GM11168 (cell line): ENCODE data around the gene HNF1A.
"Not testable (repeated sequence)": the region's sequence is repeated elsewhere in the genome, so short reads cannot be mapped to it uniquely, and the experiment has no call there.

Experiments
- in situ Hi-C: fragments of 300-500 bp; cut with MboI; formaldehyde crosslinking; loops from one replicate; pipeline ENCODE4 v1.12.0; 2022; ENCODE audit warnings: low sequenced_read_pairs; ENCODE audit not compliant: unreplicated experiment

HNF1A gene, protein sequence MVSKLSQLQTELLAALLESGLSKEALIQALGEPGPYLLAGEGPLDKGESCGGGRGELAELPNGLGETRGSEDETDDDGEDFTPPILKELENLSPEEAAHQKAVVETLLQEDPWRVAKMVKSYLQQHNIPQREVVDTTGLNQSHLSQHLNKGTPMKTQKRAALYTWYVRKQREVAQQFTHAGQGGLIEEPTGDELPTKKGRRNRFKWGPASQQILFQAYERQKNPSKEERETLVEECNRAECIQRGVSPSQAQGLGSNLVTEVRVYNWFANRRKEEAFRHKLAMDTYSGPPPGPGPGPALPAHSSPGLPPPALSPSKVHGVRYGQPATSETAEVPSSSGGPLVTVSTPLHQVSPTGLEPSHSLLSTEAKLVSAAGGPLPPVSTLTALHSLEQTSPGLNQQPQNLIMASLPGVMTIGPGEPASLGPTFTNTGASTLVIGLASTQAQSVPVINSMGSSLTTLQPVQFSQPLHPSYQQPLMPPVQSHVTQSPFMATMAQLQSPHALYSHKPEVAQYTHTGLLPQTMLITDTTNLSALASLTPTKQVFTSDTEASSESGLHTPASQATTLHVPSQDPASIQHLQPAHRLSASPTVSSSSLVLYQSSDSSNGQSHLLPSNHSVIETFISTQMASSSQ

DNA sequence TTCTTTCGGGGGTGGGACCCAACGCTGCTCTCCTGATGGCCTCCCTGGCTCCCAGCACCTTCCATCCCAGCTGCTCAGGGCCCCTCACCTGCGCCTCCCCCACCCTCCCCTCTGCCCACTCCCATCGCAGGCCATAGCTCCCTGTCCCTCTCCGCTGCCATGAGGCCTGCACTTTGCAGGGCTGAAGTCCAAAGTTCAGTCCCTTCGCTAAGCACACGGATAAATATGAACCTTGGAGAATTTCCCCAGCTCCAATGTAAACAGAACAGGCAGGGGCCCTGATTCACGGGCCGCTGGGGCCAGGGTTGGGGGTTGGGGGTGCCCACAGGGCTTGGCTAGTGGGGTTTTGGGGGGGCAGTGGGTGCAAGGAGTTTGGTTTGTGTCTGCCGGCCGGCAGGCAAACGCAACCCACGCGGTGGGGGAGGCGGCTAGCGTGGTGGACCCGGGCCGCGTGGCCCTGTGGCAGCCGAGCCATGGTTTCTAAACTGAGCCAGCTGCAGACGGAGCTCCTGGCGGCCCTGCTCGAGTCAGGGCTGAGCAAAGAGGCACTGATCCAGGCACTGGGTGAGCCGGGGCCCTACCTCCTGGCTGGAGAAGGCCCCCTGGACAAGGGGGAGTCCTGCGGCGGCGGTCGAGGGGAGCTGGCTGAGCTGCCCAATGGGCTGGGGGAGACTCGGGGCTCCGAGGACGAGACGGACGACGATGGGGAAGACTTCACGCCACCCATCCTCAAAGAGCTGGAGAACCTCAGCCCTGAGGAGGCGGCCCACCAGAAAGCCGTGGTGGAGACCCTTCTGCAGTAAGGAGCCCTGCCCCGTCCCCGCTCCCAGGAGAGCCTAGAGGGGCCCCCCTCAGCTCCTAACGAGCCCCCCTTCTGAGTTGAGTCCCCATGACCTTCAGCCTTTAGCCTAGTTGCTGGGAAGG lies at the start of gene HNF1A:
Gene HNF1A (plus strand): TSS at position 248 of the 924 bp plus-strand sequence. CDS start 226 bp downstream, at position 474.
- in situ Hi-C loops = no loop called here

DNA sequence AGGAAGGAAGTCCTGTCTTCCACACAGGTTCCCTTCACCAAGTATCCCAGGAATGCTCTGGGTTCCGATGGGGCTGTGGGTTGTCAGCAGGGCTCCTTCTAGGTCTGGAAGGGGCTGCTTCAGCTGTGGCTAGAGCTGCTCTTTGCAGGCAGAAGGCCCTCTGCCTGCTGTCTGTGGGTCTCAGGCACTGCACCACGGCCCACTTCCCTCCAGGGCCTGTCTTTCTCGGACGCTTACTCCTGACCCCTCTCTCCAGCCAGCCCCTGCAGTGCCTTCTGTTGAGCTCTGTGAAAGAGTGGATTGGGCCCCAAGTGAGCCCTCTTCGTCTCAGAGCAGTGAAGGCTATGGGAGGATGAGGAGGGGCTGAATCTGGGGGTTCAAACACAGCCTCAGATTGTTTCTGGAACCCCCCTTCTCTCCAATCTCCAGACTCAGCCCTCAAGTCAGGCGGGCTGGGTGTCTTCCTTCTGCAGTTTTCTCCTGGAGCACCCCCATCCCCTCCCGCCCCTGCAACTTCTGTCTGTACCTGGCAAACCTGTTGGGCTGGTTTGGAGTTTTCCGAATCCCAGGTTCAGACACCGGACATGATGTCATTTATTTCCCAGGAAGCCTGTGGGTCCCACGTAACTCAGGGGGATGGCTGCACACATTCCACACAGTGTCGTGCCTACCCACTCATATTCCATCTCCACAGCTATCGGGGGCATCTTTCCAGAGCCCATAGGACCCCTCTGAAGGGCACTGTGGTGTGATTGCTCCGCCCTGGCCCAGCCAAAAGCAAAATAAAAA lies 49.3 kb upstream of the HNF1A start:
- in situ Hi-C loops = no loop called here

DNA sequence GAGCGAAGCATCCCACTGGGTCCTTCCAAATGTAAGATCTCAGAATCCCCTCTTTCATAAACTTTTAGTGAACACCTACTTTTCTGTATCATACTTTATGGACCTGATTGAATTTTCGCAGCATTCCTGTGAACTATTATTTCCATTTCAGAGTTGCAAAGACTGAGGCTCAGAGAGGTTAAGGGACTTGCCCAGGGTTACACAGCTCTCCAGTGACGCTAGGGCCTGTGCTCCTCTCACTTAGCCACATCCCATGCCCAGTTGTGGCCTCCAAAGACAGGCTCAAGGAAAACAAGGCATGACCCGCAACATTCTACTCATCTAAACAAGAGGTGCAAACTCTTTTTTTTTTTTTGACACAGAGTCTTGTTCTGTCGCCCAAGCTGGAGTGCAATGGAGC lies 48.3 kb upstream of the HNF1A start:
- in situ Hi-C loops = no loop called here

DNA sequence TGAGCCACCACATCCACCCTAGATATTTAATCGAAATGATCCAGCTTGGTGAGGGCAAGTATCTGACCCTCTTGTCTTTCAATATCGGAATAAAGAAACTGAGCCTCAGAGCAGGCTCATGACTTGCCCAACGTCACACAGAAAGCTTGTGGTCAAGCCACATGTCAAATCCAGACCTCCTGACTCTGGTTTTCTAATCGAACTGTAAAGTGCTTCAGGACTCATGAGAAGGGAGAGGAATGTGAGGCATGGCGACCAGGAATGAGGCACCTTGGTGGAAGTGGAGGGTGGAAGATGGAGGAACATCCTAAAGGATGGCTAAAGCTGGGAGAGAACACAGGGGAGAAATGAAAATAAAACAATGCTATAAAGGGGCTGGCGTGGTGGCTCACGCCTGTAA lies 46.3 kb upstream of the HNF1A start:
- in situ Hi-C loops = no loop called here

DNA sequence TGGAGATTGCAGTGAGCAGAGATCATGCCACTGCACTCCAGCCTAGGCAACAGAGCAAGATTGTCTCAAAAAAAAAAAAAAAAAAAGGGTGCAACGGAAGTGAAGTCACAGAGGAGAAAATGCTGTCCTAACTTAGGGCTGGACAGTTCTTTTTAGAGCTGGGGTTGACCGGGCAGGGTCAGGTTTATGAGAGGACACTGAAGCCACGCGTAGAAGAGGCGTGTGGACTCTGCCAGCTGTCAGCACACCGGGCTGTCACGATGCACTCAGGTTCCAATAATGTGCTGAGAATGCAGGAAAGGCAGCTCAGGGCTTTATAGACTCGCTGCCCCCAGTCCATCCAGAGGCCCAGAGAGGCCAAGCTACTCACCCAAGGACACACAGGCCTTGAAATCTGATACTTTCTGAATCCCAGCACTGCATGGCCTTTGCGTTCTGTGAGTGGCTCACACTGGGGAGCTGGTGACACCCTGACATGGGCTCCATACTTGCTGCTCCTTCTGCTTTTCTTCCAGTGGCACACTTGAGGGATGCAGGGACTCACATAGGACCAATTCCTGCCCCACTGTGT lies 45.3 kb upstream of the HNF1A start:
- in situ Hi-C loops = no loop called here

DNA sequence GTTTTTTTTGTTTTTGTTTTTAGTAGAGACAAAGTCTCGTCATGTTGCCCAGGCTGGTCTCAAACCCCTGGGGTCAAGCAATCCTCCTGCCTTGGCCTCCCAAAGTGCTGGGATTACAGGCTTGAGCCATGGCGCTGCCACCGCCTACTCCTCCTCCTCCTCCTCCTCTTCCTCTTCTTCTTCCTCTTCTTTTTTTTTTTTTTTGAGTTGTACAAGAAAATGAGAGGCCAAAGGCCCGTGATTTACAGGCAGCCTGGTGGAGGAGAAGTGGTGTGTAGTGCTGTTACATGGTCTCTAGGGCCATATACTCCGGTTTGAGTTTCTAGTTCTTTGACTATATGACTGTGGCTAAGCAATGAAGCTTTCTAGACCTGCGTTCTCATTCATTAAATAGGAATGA lies 44.6 kb upstream of the HNF1A start:
- in situ Hi-C loops = no loop called here

DNA sequence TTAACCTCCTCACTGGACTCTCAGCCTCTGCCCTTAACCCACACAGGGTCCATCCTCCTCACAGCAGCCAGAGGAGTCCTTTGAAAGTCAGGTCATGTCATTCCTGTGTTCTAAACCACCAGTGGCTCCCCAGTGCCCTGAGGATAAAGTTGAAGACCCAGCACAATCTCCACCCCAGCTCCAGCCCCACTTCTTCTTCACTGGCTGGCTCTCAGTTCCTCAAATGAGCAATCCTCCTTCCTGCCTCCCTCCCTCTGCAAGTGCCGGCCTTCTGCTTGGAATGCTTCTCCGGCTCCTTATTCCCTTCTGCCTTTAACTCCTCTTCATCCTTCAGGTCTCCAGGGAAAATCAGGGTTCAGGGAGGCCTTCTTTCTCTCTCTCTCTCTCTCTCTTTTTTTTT lies 42.1 kb upstream of the HNF1A start:
- in situ Hi-C loops = no loop called here

DNA sequence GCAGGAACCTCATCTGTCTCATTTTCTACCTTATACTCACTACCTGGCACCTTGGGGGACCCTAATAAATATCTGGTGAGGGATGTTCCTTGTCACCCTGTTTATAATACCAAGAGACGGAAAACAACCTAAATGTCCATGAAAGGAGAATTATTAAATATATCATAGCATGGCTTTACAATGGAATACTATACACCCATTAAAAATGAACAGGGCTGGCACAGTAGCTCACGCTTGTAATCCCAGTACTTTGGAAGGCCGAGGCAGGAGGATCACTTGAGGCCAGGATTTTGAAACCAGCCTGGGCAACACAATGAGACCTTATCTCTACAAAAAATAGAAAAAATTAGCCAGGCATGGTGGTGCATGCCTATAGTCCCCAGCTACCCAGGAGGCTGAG lies 39.8 kb upstream of the HNF1A start:
- in situ Hi-C loops = no loop called here

DNA sequence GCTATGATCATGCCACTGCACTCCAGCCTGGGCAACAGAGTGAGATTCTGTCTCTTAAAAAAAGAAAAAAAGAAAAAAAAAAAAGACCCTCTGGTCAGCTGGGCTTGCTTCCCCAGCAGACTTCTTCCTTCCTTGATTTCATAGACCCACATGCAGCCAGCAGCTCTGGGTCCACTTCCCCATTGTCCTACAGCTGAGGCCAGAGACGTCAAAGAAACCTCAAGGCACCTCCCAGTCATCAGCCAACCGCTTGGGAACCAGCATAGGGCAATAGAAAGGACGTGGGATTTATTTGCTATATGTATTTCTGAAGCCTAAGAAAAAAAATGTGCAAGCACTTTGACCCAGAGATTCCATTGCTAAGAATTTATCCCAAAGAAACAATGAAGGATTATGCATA lies 38.8 kb upstream of the HNF1A start:
- in situ Hi-C loops = no loop called here

DNA sequence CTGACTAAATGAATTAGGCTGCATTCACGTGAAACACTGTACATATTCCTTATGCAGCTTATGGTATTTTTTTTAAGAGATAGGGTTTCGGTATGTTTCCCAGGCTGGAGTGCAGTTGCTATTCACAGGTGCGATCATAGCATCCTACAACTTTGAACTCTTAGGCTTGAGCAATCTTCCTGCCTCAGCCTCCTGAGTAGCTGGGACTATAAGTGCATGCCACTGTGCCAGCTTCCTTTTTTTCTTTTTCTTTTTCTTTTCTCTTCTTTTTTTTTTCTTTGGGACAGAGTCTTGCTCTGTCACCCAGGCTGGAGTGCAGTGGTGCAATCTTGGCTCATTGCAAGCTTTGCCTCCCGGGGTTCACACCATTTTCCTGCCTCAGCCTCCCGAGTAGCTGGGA lies 38.3 kb upstream of the HNF1A start:
- in situ Hi-C loops = no loop called here

DNA sequence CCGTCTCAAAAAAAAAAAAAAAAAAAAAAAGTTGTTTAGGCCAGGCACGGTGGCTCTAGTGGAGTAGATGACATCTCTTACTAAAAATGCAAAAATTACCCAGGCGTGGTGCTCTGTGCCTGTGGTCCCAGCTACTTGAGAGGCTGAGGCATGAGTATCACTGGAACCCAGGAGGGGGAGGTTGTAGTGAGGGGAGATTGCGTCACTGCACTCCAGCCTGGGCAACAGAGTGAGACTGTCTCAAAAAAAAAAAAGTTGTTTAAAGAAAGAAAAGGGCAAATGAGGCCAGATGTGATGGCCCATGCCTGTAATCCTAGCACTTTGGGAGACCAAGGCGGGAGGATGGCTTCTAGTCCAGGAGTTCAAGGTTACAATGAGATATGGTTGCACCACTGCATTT lies 37.5 kb upstream of the HNF1A start:
- in situ Hi-C loops = no loop called here

DNA sequence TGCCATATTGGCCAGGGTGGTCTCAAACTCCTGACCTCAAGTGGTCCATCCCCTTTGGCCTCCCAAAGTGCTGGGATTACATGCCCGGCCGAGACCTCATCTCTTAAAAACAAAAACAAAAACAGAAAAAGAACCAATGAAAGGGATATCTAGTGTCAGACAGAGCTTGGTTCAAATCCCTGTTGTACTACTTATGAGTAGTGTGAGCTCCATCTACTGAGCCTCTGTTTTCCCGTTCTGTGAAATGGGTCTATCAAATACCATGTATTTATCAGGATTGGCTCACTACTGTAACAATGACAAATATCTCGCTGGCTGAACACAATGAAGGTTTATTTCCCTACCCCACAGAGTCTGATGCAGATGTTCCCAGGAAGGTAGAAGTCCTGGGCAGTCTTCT lies 36.9 kb upstream of the HNF1A start:
- in situ Hi-C loops = no loop called here

DNA sequence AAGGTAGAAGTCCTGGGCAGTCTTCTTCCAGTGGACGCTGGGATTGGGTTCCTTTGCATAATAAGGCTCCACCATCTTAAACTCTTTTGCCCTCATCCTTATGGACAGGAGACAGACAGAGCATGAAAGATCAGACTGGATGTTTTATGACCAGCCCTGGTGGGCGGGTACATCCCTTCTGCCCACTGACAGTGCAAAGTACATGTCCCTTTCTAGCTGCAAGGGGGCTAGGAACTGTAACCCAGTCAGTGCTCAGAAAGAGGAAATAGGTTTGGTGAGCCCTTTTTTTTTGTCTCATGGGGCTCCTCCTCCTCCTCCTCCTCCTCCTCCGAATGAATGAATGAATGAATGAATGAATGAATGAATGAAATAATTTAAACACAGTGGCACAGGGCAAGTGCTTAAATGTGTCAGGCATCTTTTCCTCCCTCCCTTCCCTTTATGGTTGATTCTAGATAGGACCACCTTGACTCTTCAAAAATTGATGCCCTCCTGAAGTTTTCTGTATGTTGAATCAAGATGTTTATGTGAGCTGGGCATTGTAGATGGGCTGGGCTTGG lies 36.4 kb upstream of the HNF1A start:
- in situ Hi-C loops = no loop called here

DNA sequence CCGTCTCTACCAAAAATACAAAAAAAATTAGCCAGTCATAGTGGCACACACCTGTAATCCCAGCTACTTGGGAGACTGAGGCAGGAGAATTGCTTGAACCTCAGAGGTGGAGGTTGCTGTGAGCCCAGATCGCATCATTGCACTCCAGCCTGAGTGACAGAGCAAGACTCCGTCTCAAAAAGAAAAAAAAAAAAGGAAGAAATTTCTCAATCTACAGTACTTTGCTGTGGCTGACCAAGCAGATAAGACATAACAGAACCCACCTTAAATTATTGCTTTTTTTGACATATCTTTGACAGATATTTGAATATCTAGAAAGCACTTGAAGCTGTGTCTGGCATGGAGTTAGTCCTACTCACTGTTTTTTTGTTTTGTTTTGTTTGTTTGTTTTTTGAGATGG lies 34.9 kb upstream of the HNF1A start:
- in situ Hi-C loops = no loop called here

DNA sequence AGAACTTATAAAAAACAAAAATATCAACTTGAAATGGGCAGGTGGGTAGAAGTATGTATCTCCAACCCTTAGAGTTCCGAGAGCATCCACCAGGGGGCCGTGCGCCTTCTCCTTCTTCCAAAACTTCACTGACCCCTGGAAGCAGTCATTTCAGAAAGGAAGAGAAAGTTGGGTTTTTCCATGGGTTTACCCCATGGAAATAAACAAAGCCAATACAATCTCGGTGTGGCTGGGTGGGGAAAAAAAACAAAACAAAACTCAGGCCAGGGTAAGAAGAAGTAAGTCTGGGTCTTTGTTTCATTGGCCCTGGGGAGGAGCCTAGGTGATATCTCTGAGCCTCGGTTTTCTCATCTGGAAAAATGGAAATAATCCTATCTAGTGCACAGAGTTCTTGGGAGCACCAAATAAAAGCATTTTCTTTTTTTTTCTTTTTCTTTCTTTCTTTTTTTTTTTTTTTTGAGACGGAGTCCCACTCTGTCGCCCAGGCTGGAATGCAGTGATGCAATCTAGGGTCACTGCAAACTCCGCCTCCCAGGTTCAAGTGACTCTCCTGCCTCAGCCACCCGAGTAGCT lies 33.6 kb upstream of the HNF1A start:
- in situ Hi-C loops = no loop called here

DNA sequence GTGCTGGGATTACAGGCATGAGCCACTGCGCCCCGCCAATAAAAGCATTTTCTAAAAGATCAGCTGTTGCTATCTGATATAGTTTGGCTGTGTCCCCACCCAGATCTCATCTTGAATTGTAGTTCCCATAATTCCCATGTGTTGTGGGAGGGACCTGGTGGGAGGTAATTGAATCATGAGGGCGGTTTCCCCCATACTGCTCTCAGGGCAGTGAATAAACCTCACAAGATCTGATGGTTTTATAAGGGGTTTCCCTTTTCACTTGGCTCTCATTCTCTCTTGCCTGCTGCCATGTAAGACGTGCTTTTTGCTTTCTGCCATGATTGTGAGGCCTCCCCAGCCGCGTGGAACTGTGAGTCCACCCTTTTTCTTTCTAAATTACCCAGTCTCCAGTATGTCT lies 32.8 kb upstream of the HNF1A start:
- in situ Hi-C loops = not testable (repeated sequence)

DNA sequence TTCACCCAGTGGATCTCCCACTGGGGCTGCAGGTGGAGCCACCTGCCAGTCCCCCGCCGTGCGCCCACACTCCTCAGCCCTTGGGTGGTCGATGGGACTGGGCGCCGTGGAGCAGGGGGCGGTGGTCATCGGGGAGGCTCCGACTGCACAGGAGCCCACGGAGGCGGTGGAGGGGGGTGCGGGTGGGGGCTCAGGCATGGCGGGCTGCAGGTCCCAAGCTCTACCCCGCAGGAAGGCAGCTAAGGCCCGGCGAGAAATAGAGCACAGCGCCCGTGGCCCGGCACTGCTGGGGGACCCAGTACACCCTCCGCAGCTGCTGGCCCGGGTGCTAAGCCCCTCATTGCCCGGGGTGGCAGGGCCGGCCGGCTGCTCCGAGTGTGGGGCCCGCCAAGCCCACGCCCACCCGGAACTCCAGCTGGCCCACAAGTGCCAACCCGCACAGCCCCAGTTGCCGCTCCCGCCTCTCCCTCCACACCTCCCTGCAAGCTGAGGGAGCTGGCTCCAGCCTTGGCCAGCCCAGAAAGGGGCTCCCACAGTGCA lies 28.0 kb upstream of the HNF1A start:
- in situ Hi-C loops = not testable (repeated sequence)

DNA sequence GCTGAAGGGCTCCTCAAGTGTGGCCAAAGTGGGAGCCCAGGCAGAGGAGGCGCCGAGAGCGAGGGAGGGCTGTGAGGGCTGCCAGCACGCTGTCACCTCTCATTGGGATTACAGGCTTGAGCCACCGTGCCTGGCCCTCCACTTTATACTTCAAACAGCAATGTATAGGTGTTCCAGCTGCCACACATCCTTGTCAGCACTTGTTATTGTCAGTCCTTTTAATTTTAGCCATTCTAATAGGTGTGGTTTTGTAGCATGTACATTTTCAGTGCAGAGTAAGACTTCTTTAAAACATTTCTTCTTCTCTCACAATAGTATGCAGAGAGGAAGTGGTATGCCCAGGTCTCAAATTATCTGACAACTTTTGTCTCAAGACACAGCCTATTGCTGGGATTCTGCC lies 27.5 kb upstream of the HNF1A start:
- in situ Hi-C loops = no loop called here

DNA sequence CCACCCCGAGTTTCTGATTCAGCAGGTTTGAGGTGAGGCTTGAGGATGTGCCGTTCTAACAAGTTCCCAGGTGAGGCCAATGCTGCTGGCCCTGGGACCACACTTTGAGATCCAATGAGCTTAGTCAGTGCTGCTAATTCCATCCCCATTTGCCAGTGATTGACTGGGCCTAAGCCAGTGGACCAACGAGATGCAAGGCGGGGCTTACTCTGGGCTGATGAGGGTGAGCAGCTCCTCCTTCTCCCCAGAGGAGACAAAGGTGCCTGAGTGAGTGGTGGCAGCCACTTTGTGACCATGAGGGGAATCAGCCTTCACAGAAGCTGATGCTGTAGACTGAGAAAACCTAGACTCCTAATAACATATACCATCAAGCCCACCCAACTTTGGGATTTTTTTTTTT lies 23.1 kb upstream of the HNF1A start:
- in situ Hi-C loops = no loop called here
